Adrenal gland (tissue), 5 donors: Measurements from ENCODE around the gene ATG2B.

Experiments
- POLR2A ChIP-seq, 2 donors: fragments of 450-650 bp; IDR thresholded peaks; one replicate each; pipeline ENCODE4 v1.6.1; 2017; ENCODE audit warnings: antibody characterized with exemption in 2 of 2, mild to moderate bottlenecking in 2 of 2, moderate library complexity in 1 of 2
- TF ChIP-seq, protein P1 (sequence below), 6 experiments: fragments of 450-650 bp in 4 of 6; fragments of 200-600 bp in 2 of 6; sonication (generic) in 1 of 6; IDR thresholded peaks; 1 replicate in 5 of 6; 2 replicates in 1 of 6; pipeline versions ENCODE4 v1.5.1 to v1.8.0; 2016 to 2021; ENCODE audit warnings: antibody characterized with exemption in 6 of 6, mild to moderate bottlenecking in 2 of 6, moderate library complexity in 1 of 6
- donor health status: DM: no; HTN: no; CAD: no.

DNA sequence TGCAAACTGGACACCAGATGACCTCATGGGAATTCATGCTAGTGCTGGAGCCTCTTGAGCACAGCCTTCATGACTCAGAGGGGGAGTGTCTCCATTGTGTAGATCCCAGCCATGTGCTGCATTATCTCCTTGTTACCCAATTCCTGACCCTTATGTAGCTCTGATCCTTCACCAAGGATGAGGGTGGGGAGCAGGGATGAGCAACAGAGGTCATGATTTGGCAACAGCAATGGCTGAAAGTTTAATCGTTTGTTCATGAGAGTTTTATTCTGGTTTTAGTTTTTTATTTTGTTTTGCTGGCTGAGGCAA, 116.6 kb downstream of the ATG2B start:
- TF ChIP-seq POLR2A (IDR thresholded peaks at IDR 0.05): no peak
- TF ChIP-seq, protein P1, sequence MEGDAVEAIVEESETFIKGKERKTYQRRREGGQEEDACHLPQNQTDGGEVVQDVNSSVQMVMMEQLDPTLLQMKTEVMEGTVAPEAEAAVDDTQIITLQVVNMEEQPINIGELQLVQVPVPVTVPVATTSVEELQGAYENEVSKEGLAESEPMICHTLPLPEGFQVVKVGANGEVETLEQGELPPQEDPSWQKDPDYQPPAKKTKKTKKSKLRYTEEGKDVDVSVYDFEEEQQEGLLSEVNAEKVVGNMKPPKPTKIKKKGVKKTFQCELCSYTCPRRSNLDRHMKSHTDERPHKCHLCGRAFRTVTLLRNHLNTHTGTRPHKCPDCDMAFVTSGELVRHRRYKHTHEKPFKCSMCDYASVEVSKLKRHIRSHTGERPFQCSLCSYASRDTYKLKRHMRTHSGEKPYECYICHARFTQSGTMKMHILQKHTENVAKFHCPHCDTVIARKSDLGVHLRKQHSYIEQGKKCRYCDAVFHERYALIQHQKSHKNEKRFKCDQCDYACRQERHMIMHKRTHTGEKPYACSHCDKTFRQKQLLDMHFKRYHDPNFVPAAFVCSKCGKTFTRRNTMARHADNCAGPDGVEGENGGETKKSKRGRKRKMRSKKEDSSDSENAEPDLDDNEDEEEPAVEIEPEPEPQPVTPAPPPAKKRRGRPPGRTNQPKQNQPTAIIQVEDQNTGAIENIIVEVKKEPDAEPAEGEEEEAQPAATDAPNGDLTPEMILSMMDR (IDR thresholded peaks at IDR 0.05): no peak
